ENCODE results near the gene MTG1. TPM values are rescaled to one million over a fixed set of nuclear protein-coding genes. Genes with fewer than 3 reads are reported as not detected.

Gene MTG1
- total and polyA plus RNA-seq, 10 of the 15 experiments (the other 5 are each of a cell fraction or from before 2014, with no cell fraction given) = 6.2 to 104 (median 62.5) TPM

DNA sequence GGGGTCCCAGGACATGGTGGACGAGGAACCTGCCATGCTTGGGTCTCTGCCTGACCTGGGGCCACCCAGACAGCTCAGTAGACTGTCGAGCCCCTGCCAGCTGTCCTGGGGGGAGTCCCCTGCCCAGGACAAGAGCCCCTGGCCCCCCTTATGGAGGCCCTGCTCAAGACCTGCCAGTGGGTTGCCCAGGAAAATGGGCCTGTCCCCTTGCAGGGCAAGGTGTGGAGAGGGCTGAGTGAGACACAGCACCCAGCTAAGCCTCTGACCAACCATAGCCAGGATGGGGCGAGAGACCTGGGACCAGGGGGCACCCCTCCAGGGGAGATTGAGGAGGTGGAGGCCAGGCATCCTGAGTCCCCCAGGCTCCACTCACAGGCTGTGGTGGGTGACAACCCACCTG lies 38.0 kb upstream of the MTG1 start (continued):
- TF ChIP-seq, protein P1, sequence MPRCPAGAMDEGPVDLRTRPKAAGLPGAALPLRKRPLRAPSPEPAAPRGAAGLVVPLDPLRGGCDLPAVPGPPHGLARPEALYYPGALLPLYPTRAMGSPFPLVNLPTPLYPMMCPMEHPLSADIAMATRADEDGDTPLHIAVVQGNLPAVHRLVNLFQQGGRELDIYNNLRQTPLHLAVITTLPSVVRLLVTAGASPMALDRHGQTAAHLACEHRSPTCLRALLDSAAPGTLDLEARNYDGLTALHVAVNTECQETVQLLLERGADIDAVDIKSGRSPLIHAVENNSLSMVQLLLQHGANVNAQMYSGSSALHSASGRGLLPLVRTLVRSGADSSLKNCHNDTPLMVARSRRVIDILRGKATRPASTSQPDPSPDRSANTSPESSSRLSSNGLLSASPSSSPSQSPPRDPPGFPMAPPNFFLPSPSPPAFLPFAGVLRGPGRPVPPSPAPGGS (IDR thresholded peaks at IDR 0.05; ENCODE audit: borderline replicate concordance, insufficient read depth, low read depth, low read length, poor library complexity, severe bottlenecking) = no peak
- TF ChIP-seq, protein P2, sequence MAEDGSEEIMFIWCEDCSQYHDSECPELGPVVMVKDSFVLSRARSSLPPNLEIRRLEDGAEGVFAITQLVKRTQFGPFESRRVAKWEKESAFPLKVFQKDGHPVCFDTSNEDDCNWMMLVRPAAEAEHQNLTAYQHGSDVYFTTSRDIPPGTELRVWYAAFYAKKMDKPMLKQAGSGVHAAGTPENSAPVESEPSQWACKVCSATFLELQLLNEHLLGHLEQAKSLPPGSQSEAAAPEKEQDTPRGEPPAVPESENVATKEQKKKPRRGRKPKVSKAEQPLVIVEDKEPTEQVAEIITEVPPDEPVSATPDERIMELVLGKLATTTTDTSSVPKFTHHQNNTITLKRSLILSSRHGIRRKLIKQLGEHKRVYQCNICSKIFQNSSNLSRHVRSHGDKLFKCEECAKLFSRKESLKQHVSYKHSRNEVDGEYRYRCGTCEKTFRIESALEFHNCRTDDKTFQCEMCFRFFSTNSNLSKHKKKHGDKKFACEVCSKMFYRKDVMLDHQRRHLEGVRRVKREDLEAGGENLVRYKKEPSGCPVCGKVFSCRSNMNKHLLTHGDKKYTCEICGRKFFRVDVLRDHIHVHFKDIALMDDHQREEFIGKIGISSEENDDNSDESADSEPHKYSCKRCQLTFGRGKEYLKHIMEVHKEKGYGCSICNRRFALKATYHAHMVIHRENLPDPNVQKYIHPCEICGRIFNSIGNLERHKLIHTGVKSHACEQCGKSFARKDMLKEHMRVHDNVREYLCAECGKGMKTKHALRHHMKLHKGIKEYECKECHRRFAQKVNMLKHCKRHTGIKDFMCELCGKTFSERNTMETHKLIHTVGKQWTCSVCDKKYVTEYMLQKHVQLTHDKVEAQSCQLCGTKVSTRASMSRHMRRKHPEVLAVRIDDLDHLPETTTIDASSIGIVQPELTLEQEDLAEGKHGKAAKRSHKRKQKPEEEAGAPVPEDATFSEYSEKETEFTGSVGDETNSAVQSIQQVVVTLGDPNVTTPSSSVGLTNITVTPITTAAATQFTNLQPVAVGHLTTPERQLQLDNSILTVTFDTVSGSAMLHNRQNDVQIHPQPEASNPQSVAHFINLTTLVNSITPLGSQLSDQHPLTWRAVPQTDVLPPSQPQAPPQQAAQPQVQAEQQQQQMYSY (CRISPR knock-in tag; IDR thresholded peaks at IDR 0.05) = no peak
- TF ChIP-seq SRF (IDR thresholded peaks at IDR 0.05; ENCODE audit: low read depth in 2 of 2, low read length in 2 of 2) = no peak
- TF ChIP-seq STAT1 (conservative IDR thresholded peaks at IDR 0.05) = no peak

DNA sequence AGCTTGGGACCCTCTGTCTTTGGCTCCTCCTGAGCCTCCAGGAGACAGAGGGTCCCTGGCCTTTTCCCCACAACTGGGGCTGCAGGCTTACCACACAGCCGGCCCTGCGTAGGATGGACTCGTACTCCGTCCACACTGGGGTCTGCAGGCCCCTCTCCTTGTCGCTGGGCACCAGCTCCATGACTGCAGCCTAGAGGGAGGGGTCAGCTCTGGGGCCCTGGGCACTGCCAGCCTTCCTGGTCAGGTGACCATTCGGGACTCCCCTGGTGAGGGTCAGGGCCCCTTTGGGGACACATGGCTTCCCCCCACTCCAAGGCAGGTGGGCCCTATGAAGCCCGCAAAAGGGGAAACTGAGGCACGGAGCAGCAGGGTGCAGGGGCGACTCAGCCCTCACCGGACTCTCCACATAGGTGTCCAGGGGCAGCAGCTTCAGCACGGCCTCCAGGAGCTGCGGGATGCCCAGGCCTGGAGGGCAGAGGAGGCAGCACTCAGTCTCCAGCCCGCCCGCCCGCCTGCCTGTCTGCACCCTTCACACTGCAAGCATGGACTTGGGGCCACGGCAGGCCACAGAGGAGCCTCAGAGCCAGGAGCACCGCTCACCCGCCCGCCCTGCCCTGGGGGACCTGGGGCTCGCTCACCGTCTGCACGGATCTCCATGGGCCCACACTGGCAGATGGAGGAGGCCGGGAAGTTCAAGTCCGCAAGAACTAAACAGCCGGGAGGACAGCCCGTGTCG lies 37.2 kb upstream of the MTG1 start:
- H3K9ac ChIP-seq (ENCODE audit: control insufficient read depth, insufficient read depth, low read length) = peak overlapping the region; percentile 67
- ChIA-PET POLR2A (interaction anchor here (0.6 to 1.7 kb wide), 4 partner anchors 17 to 47 kb away, joined by 3 to 5 read pairs (median 4); partner anchors contain the start of gene PAOX), CTCF (interaction anchor here (0.8 to 1.2 kb wide), 3 partner anchors 81 to 164 kb away, joined by 3 to 5 read pairs (median 3); no protein-coding TSS in a partner anchor), SMC1A (ENCODE audit: uncharacterized antibody, unreplicated experiment) (interaction anchor here (1.0 kb wide), 1 partner anchor 11 kb away, joined by 4 read pairs; no protein-coding TSS in a partner anchor), RAD21 (ENCODE audit: unreplicated experiment) (interaction anchor here (0.9 to 1.2 kb wide), 4 partner anchors 27 to 45 kb away, joined by 3 to 4 read pairs (median 3); no protein-coding TSS in a partner anchor)
- no peak for FAIRE-seq
- no peaks in the 10 kb centered on the region for H3K9me3 ChIP-seq (replicated peaks; ENCODE audit: control insufficient read depth, insufficient read depth, low read length)
- H3K27me3 ChIP-seq (replicated peaks in 1 of 2; ENCODE audit: control insufficient read depth in 2 of 2, insufficient read depth in 2 of 2, low read length in 1 of 2) = no peaks in the 10 kb centered on the region
- H3K4me1 ChIP-seq (ENCODE audit: control insufficient read depth, insufficient read depth, low read length) = peaks cover 9% of the 10 kb centered on the region
- H3K4me2 ChIP-seq (ENCODE audit: control insufficient read depth, insufficient read depth) = peak overlapping the region; percentile 85
- no TSS peak for BruUV-seq (replicated peaks)
- ATAC-seq = peak; percentile 30; the same call in 2 of the 3 replicates
- TF ChIP-seq BCL11A (IDR thresholded peaks at IDR 0.05; ENCODE audit: low read depth, low read length) = no peak
- no peak for TF ChIP-seq EED (IDR thresholded peaks at IDR 0.05; ENCODE audit: low read depth)
- no peak for TF ChIP-seq STAT3 (IDR thresholded peaks at IDR 0.05; ENCODE audit: low read depth, low read length)
- no peak for TF ChIP-seq HDAC6 (IDR thresholded peaks at IDR 0.05; ENCODE audit: unreplicated experiment)
- in situ Hi-C loops (cut with MboI) (no loop called here), intact Hi-C loops (cut with micrococcal nuclease; ENCODE audit: unreplicated experiment) (no loop called here)
- H4K20me1 ChIP-seq (ENCODE audit: control insufficient read depth, insufficient read depth) = no peaks in the 10 kb centered on the region
- H3K27ac ChIP-seq (ENCODE audit: control insufficient read depth, insufficient read depth) = peak overlapping the region; percentile 38; the same call in 1 of the 2 replicates
- H3K36me3 ChIP-seq (ENCODE audit: control insufficient read depth in 2 of 2, insufficient read depth in 2 of 2, low read length in 1 of 2) = no peaks in the 10 kb centered on the region
- H3K79me2 ChIP-seq (ENCODE audit: control insufficient read depth, insufficient read depth, low read length) = no peaks in the 10 kb centered on the region; the same call in 1 of the 2 replicates
- DNase-seq (ENCODE audit: low read depth, low spot score) = no peak
- H2AFZ ChIP-seq (ENCODE audit: control insufficient read depth, low read depth, low read length) = no peak overlapping the region; the same call in 1 of the 2 replicates
- peak overlapping the region; percentile 73 for H3K4me3 ChIP-seq
- WGBS (ENCODE audit: insufficient coverage, insufficient replicate concordance, low lambda C conversion rate, missing lambda C conversion rate) = 56% methylated on average over 24 of the region's 27 CpGs
